Neural cell (in vitro differentiated cells): ENCODE measurements around the gene LDLRAD3. TPM values are rescaled to one million over a fixed set of nuclear protein-coding genes. Genes with fewer than 3 reads are reported as not detected.

Source experiments
- H2AFZ ChIP-seq: fragments of 200-600, 300-800 bp; sonication (generic), shearing (Covaris generic); 2 replicates; pipeline ENCODE4 v1.6.0; 2014; ENCODE audit warnings: low read depth, mild to moderate bottlenecking, antibody characterized with exemption, low read length, moderate library complexity
- H3F3A ChIP-seq: fragments of 200-600 bp; shearing (Covaris generic); 2 replicates; pipeline ENCODE4 v1.6.1; 2016; ENCODE audit warnings: mild to moderate bottlenecking, moderate library complexity, mixed read lengths, antibody characterized with exemption, low read length; ENCODE audit not compliant: insufficient read depth, poor library complexity, severe bottlenecking
- H3K27ac ChIP-seq: fragments of 200-600, 300-800 bp; sonication (generic), shearing (Covaris generic); 2 replicates; pipeline ENCODE4 v1.5.1; 2014; ENCODE audit warnings: mild to moderate bottlenecking, low read length, moderate library complexity
- H3K27me3 ChIP-seq: fragments of 300-800, 200-600 bp; sonication (generic), shearing (Covaris generic); 2 replicates; pipeline ENCODE4 v1.6.0; 2014; ENCODE audit warnings: mild to moderate bottlenecking, low read depth, low read length, moderate library complexity; ENCODE audit not compliant: insufficient read depth
- H3K36me3 ChIP-seq: fragments of 300-800, 200-600 bp; sonication (generic), shearing (Covaris generic); 2 replicates; pipeline ENCODE4 v1.5.1; 2014; ENCODE audit warnings: mild to moderate bottlenecking, antibody characterized with exemption, low read length, moderate library complexity; ENCODE audit not compliant: insufficient read depth
- H3K4me2 ChIP-seq: fragments of 300-800, 200-600 bp; sonication (generic), shearing (Covaris generic); 2 replicates; pipeline ENCODE4 v1.6.0; 2014; ENCODE audit warnings: mild to moderate bottlenecking, low read length
- H3K4me3 ChIP-seq: fragments of 300-800, 200-600 bp; sonication (generic), shearing (Covaris generic); 2 replicates; pipeline ENCODE4 v1.5.1; 2014; ENCODE audit warnings: mild to moderate bottlenecking, low read length, moderate library complexity
- H3K79me2 ChIP-seq: fragments of 200-600 bp; shearing (Covaris generic); replicated peaks from 2 replicates; pipeline ENCODE4 v1.6.0; 2014; ENCODE audit warnings: mild to moderate bottlenecking, low read length, moderate library complexity; ENCODE audit not compliant: insufficient read depth
- H3K9ac ChIP-seq: fragments of 300-800, 200-600 bp; sonication (generic), shearing (Covaris generic); 2 replicates; pipeline ENCODE4 v1.6.1; 2016; ENCODE audit warnings: mild to moderate bottlenecking, low read length, mixed read lengths
- H3K9me2 ChIP-seq: fragments of 200-600 bp; shearing (Covaris generic); 2 replicates; pipeline ENCODE4 v1.6.1; 2016; ENCODE audit warnings: mild to moderate bottlenecking, low read length, mixed read lengths; ENCODE audit not compliant: insufficient read depth
- H3K9me3 ChIP-seq: fragments of 200-600, 300-800 bp; sonication (generic), shearing (Covaris generic); 2 replicates; pipeline ENCODE4 v1.6.1; 2016; ENCODE audit warnings: mild to moderate bottlenecking, mixed run types, low read length, moderate library complexity, mixed read lengths
- H4K20me1 ChIP-seq: fragments of 200-600 bp; shearing (Covaris generic); 2 replicates; pipeline ENCODE4 v1.6.1; 2016; ENCODE audit warnings: mild to moderate bottlenecking, mixed run types; ENCODE audit not compliant: insufficient read depth
- CTCF ChIP-seq: fragments of 450-650 bp; IDR thresholded peaks from 2 replicates; pipeline ENCODE4 v1.5.1; 2014; ENCODE audit warnings: antibody characterized with exemption, mild to moderate bottlenecking, moderate library complexity; ENCODE audit not compliant: poor library complexity, severe bottlenecking
- EP300 ChIP-seq: fragments of 450-650 bp; conservative IDR thresholded peaks from 2 replicates; pipeline ENCODE4 v1.6.1; 2014; ENCODE audit warnings: antibody characterized with exemption, mild to moderate bottlenecking, moderate library complexity; ENCODE audit not compliant: poor library complexity, severe bottlenecking
- EZH2 ChIP-seq: fragments of 200-600, 300-800 bp; shearing (Covaris generic), sonication (generic); IDR thresholded peaks from 2 replicates; pipeline ENCODE4 v1.6.1; 2014; ENCODE audit warnings: antibody characterized with exemption, low read length, borderline replicate concordance, mild to moderate bottlenecking; ENCODE audit not compliant: insufficient read depth, poor library complexity, severe bottlenecking
- MXI1 ChIP-seq: fragments of 450-650 bp; conservative IDR thresholded peaks from 2 replicates; pipeline ENCODE4 v1.6.1; 2014; ENCODE audit warnings: antibody characterized with exemption, mild to moderate bottlenecking; ENCODE audit not compliant: poor library complexity, severe bottlenecking
- POLR2AphosphoS5 ChIP-seq: IDR thresholded peaks from 2 replicates; pipeline ENCODE4 v1.6.1; 2012
- RAD21 ChIP-seq: fragments of 450-650 bp; conservative IDR thresholded peaks from 2 replicates; pipeline ENCODE4 v1.6.1; 2014; ENCODE audit warnings: antibody characterized with exemption, mild to moderate bottlenecking, moderate library complexity
- REST ChIP-seq: IDR thresholded peaks from 2 replicates; pipeline ENCODE4 v1.6.1; 2012; ENCODE audit warnings: borderline replicate concordance
- SMC3 ChIP-seq: fragments of 450-650 bp; conservative IDR thresholded peaks from 2 replicates; pipeline ENCODE4 v1.6.1; 2014; ENCODE audit warnings: antibody characterized with exemption, mild to moderate bottlenecking, moderate library complexity; ENCODE audit not compliant: poor library complexity
- TAF1 ChIP-seq: IDR thresholded peaks from 2 replicates; pipeline ENCODE4 v1.6.1; 2012; ENCODE audit warnings: low read depth
- polyA plus RNA-seq: library from polyadenylated mRNA; depleted of rRNA; stranded (reverse); fragments of >200 nt; gene quantifications from 2 replicates; pipeline ENCODE4 v1.2.3, GENCODE V29; 2014

Gene LDLRAD3
- polyA plus RNA-seq, 1 donor from 2014 or later = 3.5 TPM

DNA sequence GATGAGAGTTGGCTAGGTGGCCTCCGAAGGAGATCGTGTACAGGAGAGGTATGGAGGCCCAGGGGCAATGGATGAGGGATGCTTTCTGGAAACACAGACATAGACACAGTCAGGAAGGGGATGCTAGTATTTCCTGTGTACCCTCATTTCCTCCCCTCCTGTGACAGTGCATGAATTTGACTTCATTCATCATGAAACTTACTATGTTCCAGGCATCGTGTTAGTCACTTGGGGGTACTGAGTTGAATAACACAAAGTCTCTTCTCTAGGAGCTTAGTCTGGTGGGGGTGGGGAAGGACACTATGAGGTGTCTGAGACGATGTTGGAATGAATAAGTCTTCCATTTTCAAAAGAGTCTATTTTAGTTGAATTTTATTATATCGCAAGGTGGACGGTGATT is 32.6 kb downstream of the LDLRAD3 start:
- H4K20me1 ChIP-seq = no peaks in the 10 kb centered on the region
- H3K9me2 ChIP-seq = no peaks in the 10 kb centered on the region
- peaks cover 7% of the 10 kb centered on the region for H3K79me2 ChIP-seq

DNA sequence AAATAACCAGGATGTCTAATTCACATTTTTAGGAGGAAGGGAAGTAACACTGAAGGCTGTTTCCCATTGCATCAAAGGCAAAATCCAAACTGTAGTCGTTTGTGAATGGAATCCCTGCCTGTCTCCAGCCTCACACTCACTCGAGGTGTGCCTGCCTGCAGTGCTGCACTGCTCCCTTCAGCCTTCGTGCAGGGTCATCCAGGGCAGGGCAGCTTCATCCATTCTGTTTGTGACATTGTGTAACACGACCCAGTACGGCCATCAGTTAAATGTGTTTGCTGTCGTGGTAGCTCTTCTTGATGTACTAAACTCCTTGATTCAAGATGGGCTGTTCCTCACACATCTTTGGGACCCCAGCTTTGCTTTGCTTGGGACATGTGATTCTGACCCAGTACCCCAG is 34.3 kb downstream of the LDLRAD3 start:
- Histone ChIP-seq H3K79me2 (peaks cover 7% of the 10 kb centered on the region), H3F3A (no peaks in the 10 kb centered on the region), H3K27me3 (no peaks in the 10 kb centered on the region), H3K9ac (no peak overlapping the region), H3K9me3 (no peaks in the 10 kb centered on the region), H3K9me2 (no peaks in the 10 kb centered on the region), H4K20me1 (no peaks in the 10 kb centered on the region), H3K27ac (no peak overlapping the region), H3K4me2 (no peak overlapping the region), H3K36me3 (no peaks in the 10 kb centered on the region), H3K4me3 (no peak overlapping the region), H2AFZ (no peak overlapping the region)
- TF ChIP-seq REST (no peak), RAD21 (no peak), EP300 (no peak), SMC3 (no peak), TAF1 (no peak), CTCF (no peak)

More for the DNA sequence above, 32.6 kb downstream of the LDLRAD3 start:
- Histone ChIP-seq H3K36me3 (no peaks in the 10 kb centered on the region), H2AFZ (no peak overlapping the region), H3F3A (no peaks in the 10 kb centered on the region), H3K9ac (no peak overlapping the region), H3K9me3 (no peaks in the 10 kb centered on the region), H3K27ac (no peak overlapping the region), H3K4me3 (no peak overlapping the region), H3K27me3 (no peaks in the 10 kb centered on the region), H3K4me2 (no peak overlapping the region)
- TF ChIP-seq REST = no peak
- TF ChIP-seq SMC3 = no peak
- TF ChIP-seq CTCF = no peak
- TF ChIP-seq TAF1 = no peak
- TF ChIP-seq POLR2AphosphoS5 = no peak
- no peak for TF ChIP-seq EP300
- no peak for TF ChIP-seq EZH2
- TF ChIP-seq MXI1 = no peak
- TF ChIP-seq RAD21 = no peak
